ENCODE data around the gene PALLD.

- TF ChIP-seq ATF2 (CRISPR knock-in tag; IDR thresholded peaks at IDR 0.05; ENCODE audit: borderline replicate concordance, low read depth) (no peak), ARID4B (CRISPR knock-in tag; IDR thresholded peaks at IDR 0.05; ENCODE audit: borderline replicate concordance) (no peak), NR3C1 (CRISPR knock-in tag; conservative IDR thresholded peaks at IDR 0.05; ENCODE audit: low read depth) (no peak), USF2 (CRISPR knock-in tag; IDR thresholded peaks at IDR 0.05) (no peak), CREM (CRISPR knock-in tag; IDR thresholded peaks at IDR 0.05) (no peak), CTCF (IDR thresholded peaks at IDR 0.05) (no peak), PRRX2 (CRISPR knock-in tag; IDR thresholded peaks at IDR 0.05) (no peak), AFF4 (CRISPR knock-in tag; IDR thresholded peaks at IDR 0.05; ENCODE audit: borderline replicate concordance) (no peak), ESRRA (CRISPR knock-in tag; IDR thresholded peaks at IDR 0.05; ENCODE audit: borderline replicate concordance) (no peak), ZNF532 (CRISPR knock-in tag; IDR thresholded peaks at IDR 0.05; ENCODE audit: borderline replicate concordance) (no peak), ELF4 (CRISPR knock-in tag; IDR thresholded peaks at IDR 0.05; ENCODE audit: low read depth) (no peak)
These were observed 307.3 kb downstream of the PALLD start for GRCh38 chr4:168804146-168804545.

Data from WTC11 (cell line).